Fibroblast of villous mesenchyme (primary cell): ENCODE data around the gene DDO. TPM values are rescaled to one million over a fixed set of nuclear protein-coding genes. Genes with fewer than 3 reads are reported as not detected.
A peak's percentile ranks its signal among the peaks of the same experiment; 100 is the strongest.

ENCODE experiments used
- DNase-seq: peaks from one replicate; pipeline ENCODE4 v3.0.0-alpha.2; 2010; ENCODE audit warnings: low read depth
- H3K4me3 ChIP-seq: 2 replicates; pipeline ENCODE4 v1.5.1; 2011; ENCODE audit warnings: low read depth, mild to moderate bottlenecking, low read length
- CTCF ChIP-seq: IDR thresholded peaks from 2 replicates; pipeline ENCODE4 v1.5.1; 2012; ENCODE audit warnings: low read depth, mild to moderate bottlenecking, low read length; ENCODE audit not compliant: insufficient read depth
- total RNA-seq: library from RNA; depleted of rRNA; stranded (reverse); fragments of >200 nt; gene quantifications from 2 replicates; pipeline ENCODE4 v1.2.3, GENCODE V29; 2012

The DDO gene
- total RNA-seq, 1 donor, result 3.9 TPM

DNA sequence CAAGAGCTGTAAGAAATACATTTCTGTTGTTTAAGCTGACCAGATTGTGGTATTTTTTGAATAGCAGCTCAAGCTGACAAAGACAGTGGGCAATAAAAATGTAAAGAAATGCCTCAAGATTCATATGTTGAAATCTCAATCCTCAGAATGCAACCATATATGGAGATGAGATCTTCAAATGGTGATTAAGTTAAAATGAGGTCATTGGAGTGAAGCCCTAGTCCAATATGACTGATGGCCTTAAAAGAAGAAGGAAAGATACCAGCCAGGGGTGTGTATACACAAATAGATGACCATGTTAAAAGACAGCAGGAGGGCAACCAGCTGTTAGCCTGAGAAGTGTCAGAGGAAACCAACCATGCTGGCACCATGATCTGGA, 7.1 kb upstream of the DDO start:
- DNase-seq, result peak; percentile 11
- TF ChIP-seq CTCF, result no peak
- H3K4me3 ChIP-seq, result no peak overlapping the region

DNA sequence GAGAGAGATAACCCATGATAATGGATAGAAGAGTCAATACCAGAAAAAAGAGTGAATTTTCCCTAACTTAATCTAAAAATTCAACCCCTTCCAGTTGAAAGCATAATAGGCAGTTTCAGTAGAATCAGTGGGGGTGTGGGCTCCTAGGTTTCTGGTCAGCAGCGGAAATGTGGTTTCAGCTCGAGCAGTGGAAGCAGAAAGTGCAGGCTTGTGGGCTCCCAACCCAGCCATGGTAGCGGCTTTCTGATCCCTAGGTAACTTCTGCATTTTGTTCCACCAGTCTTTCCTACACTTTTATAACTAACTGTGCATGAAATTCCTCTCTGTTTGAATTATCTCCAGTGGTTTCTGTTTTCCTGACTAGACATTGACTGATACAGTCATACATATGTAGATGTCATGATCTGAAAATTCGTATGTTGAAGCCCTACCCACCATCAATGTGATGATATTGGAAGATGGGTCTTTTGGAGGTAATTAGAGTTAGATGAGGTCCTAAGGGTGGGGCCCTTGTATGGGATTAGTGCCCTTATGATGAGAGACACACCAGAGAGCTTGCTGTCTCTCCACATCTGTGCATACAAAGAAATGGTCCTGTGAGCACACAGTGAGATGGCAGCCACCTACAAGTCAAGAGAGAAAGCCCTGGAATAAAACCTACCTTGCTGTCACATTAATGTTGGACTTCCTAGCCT, 6.5 kb upstream of the DDO start:
- H3K4me3 ChIP-seq, result no peak overlapping the region
- no peak for DNase-seq
- TF ChIP-seq CTCF, result no peak

- no peak for TF ChIP-seq CTCF
- DNase-seq, result no peak
- no peak overlapping the region for H3K4me3 ChIP-seq
Measured at GRCh38 chr6:110419028-110419739, 3.8 kb upstream of the DDO start.

DNA sequence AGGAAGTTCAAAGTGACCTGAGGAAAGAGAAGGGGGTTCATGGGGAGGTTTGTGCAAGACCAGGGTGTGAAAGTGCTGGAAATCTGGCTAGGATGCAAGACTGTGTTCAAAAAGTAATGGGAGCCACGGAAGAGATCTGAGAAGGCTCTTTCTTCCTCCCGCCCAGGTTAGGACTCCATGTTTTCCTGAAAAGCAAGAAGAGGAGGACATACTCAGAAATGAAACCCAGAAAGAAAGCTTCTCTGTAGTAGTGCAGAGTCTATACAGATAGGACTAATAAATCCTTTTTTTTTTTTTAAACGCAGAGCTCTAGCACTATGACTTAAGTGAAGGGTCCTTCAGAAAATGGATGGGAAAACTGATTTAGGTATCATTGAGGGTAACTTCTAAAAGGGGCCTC, 3.2 kb upstream of the DDO start:
- TF ChIP-seq CTCF, result no peak
- DNase-seq, result no peak
- no peak overlapping the region for H3K4me3 ChIP-seq

GRCh38 chr6:110414669-110415068, 706 bp downstream of the DDO start:
- H3K4me3 ChIP-seq, result no peak overlapping the region
- DNase-seq, result no peak

DNA sequence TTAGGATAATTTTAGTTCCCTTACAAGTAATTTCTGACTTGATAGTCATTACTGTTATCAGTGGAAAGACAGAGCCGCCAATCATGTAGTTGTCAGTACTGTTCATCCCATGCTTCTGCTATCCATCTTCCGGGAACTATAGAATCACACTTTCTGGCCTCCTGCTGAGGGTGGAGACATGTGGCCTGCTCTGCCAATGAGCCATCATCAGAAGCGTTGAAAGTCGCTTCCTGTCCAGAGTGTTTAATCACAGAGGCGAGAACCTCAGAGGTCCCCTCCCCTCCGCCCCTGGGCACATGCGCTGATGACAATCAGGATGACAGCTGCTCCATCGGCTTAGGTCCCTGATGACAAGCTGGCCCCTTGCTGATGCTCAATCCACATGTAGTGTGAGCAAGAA, 3.0 kb downstream of the DDO start:
- no peak overlapping the region for H3K4me3 ChIP-seq
- no peak for DNase-seq
- no peak for TF ChIP-seq CTCF

More at GRCh38 chr6:110414669-110415068, 706 bp downstream of the DDO start:
- no peak for TF ChIP-seq CTCF
